Measurements from ENCODE around the gene IKBIP. TPM values are rescaled to one million over a fixed set of nuclear protein-coding genes. Genes with fewer than 3 reads are reported as not detected.

IKBIP gene
- polyA plus RNA-seq, 2 of the 4 experiments (the other 2 are of a cell fraction) = 58.7 to 67.6 TPM

- CTCF ChIA-PET = interaction anchor here (0.5 to 2.5 kb wide), 2 partner anchors 65 to 70 kb away, joined by 3 to 10 read pairs; no protein-coding TSS in a partner anchor
- POLR2A ChIA-PET = no interaction called here
- no peaks in the 10 kb centered on the region for H3K9me3 ChIP-seq
- ATAC-seq (no peak), FAIRE-seq (no peak), DNase-seq (ENCODE audit: low read depth in 1 of 2, low spot score in 1 of 2) (no peak)
- no peak overlapping the region for H3K4me3 ChIP-seq
- 87% methylated on average over 2 of the region's 2 CpGs for WGBS (ENCODE audit: missing lambda C conversion rate)
- TF ChIP-seq ELK1 (IDR thresholded peaks at IDR 0.05; ENCODE audit: low read depth, low read length) = no peak
- peak; percentile 87 for TF ChIP-seq MAFK (IDR thresholded peaks at IDR 0.05; ENCODE audit: partially characterized antibody)
- no peak for TF ChIP-seq EHMT2 (IDR thresholded peaks at IDR 0.05; ENCODE audit: low read depth)
- no peak for TF ChIP-seq FOSB (CRISPR knock-in tag; IDR thresholded peaks at IDR 0.05)
- TF ChIP-seq EHF (CRISPR knock-in tag; IDR thresholded peaks at IDR 0.05) = no peak
- no peak for TF ChIP-seq ZC3H11A (IDR thresholded peaks at IDR 0.05)
- no peak overlapping the region for H3K27ac ChIP-seq
- no peak overlapping the region for H3K4me2 ChIP-seq
- H3K4me1 ChIP-seq = peaks cover 20% of the 10 kb centered on the region
These were observed 7.5 kb downstream of the IKBIP start for GRCh38 chr12:98637068-98637467.

GRCh38 chr12:98635657-98636323, 8.8 kb downstream of the IKBIP start:
- Histone ChIP-seq H3K4me1 (peaks cover 16% of the 10 kb centered on the region), H3K4me2 (peak overlapping the region; percentile 36), H3K4me3 (no peak overlapping the region), H3K9me3 (no peaks in the 10 kb centered on the region), H3K27ac (0 out of 6 replicates have a peak overlapping the region, but pooled peaks of 1 of the 2 experiments have one; percentile 32)
- ChIA-PET CTCF (interaction anchor here (0.6 to 0.9 kb wide), 3 partner anchors 18 to 128 kb away, joined by 3 read pairs; no protein-coding TSS in a partner anchor), POLR2A (interaction anchor here (0.9 kb wide), 1 partner anchor 43 kb away, joined by 4 read pairs; no protein-coding TSS in a partner anchor)
- peak; percentile 20 to 31 for DNase-seq (ENCODE audit: low read depth in 1 of 2, low spot score in 1 of 2)
- peak; percentile 97 for FAIRE-seq
- ATAC-seq = peak; percentile 50 to 69; a peak in 4 of 6 replicates
- 72% methylated on average over 4 of the region's 4 CpGs for WGBS (ENCODE audit: missing lambda C conversion rate)
- peak; percentile 29; the same call in 1 of the 2 replicates for TF ChIP-seq FOSL2 (IDR thresholded peaks at IDR 0.05)
- TF ChIP-seq FOSL2 (CRISPR knock-in tag; IDR thresholded peaks at IDR 0.05) = peak; percentile 31; the same call in 1 of the 2 replicates
- peak; percentile 41; the same call in 1 of the 2 replicates for TF ChIP-seq JUNB (IDR thresholded peaks at IDR 0.05)
- TF ChIP-seq HOXA7 (CRISPR knock-in tag; IDR thresholded peaks at IDR 0.05) = no peak
- no peak for TF ChIP-seq HEYL (CRISPR knock-in tag; IDR thresholded peaks at IDR 0.05)

DNA sequence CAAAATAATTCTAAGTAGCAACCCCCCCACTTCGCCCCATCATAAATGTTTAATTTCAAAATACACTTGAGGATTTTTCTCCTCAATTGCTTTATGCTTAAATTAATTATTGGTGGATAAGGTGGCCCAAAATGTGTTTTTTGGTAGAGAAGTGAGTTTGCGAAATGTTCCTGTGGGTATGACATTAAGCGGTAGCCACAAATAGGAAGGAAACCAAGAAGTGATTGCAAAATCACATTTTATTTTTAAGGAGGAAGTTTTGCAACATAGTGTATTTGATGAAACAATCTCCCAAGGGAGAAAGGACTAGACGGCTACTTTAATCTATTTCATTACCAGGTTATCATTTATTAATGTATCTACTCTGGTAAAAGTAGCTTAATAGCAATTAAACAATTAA, 25.6 kb downstream of the IKBIP start:
- Histone ChIP-seq H3K4me3 (no peak overlapping the region), H3K4me2 (no peak overlapping the region), H3K4me1 (no peaks in the 10 kb centered on the region), H3K9me3 (no peaks in the 10 kb centered on the region), H3K27ac (no peak overlapping the region)
- CTCF ChIA-PET = interaction anchor here (1.1 to 2.0 kb wide), 3 partner anchors 13 to 52 kb away, joined by 3 to 8 read pairs (median 6); no protein-coding TSS in a partner anchor
- POLR2A ChIA-PET = no interaction called here
- TF ChIP-seq HDAC2 (IDR thresholded peaks at IDR 0.05) (no peak), CEBPB (IDR thresholded peaks at IDR 0.05) (peak; percentile 45 to 60; a peak in 2 of 4 replicates)
- 82% methylated on average over 4 of the region's 4 CpGs for WGBS (ENCODE audit: missing lambda C conversion rate)
- no peak for ATAC-seq
- FAIRE-seq = no peak
- DNase-seq (ENCODE audit: low read depth in 1 of 2, low spot score in 1 of 2) = no peak

DNA sequence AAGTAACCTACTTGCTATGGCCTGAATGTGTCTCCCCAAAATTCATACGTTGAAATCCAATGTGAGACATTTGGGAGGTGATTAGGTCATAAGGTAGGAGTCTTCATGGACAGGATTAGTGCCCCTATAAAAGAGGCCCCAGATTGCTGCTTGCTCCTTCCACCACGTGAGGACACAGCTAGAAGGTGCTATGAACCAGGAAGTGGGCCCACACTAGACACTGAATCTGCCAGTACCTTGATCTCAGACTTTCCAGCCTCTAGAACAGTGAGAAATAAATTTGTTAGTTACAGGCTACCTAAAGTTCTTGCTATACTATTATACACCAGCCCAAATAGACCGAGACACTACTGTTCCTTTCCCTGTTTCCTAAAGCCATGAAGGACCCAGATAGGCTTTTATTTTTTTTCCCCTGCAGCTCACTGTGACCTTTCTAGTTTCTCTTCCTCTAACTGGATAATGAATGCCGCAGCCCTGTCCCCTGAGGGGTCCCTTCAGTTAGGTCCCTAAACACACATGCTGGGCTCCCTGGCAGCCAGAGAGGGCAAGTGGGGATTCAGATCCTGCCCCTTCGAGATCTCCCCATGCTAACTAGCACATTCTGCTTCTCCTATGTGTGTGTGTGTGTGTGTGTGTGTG, 31.8 kb downstream of the IKBIP start:
- ChIA-PET POLR2A (no interaction called here), CTCF (interaction anchor here (1.9 to 2.0 kb wide), 2 partner anchors 9 to 16 kb away, joined by 4 to 5 read pairs; no protein-coding TSS in a partner anchor)
- TF ChIP-seq MAFK (IDR thresholded peaks at IDR 0.05; ENCODE audit: partially characterized antibody) = no peak
- TF ChIP-seq MAX (IDR thresholded peaks at IDR 0.05) = no peak
- TF ChIP-seq FOSL2 (IDR thresholded peaks at IDR 0.05) = no peak
- TF ChIP-seq FOSL2 (CRISPR knock-in tag; IDR thresholded peaks at IDR 0.05) = no peak
- TF ChIP-seq RNF2 (IDR thresholded peaks at IDR 0.05; ENCODE audit: borderline replicate concordance, low read depth) = no peak
- TF ChIP-seq E2F6 (IDR thresholded peaks at IDR 0.05; ENCODE audit: borderline replicate concordance, low read depth) = no peak
- TF ChIP-seq CBX8 (IDR thresholded peaks at IDR 0.05) = no peak
- no peak for TF ChIP-seq HOXB13 (CRISPR knock-in tag; IDR thresholded peaks at IDR 0.05; ENCODE audit: low read depth)
- TF ChIP-seq RFX5 (IDR thresholded peaks at IDR 0.05) = no peak
- WGBS (ENCODE audit: missing lambda C conversion rate) = 78% methylated on average over 5 of the region's 5 CpGs
- Histone ChIP-seq H3K4me1 (no peaks in the 10 kb centered on the region), H3K4me3 (no peak overlapping the region), H3K9me3 (no peaks in the 10 kb centered on the region), H3K4me2 (no peak overlapping the region), H3K27ac (no peak overlapping the region)
- FAIRE-seq (no peak), ATAC-seq (peak; percentile 30 to 36; a peak in 3 of 6 replicates), DNase-seq (ENCODE audit: low read depth in 1 of 2, low spot score in 1 of 2) (no peak)
